Stimulated activated CD8-positive, alpha-beta memory T cell treated with anti-CD3 and anti-CD28 coated beads, Interleukin-7, amount 100 ng/mL, for 4 hours (primary cell): Measurements from ENCODE around the gene LYZL2.
"Not testable (repeated sequence)": the region's sequence is repeated elsewhere in the genome, so short reads cannot be mapped to it uniquely, and the experiment has no call there.

Experiments used
- DNase-seq, 2 donors: peaks; one replicate each; pipeline ENCODE4 v3.0.0-alpha.2; 2020; ENCODE audit warnings: low read depth in 2 of 2

Gene LYZL2

DNA sequence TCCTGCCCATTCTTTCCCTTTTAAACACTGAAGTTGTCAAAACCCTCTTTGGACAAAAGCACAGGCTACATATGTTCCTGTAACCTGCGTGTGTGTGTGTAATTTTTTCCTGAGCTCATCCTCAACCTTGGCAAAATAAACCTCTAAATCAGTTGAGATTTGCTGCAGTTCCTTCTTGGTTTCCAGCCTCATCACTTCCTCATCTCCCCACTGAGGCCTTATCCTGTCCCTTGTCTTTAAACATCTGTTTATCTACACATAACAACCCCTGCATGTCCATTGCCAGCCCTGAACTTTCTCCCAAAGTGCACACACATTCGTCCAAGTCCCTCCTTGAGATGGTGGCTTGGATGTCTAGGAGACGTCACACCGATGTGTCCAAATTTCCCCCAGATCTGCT, 35.5 kb downstream of the LYZL2 start:
- no peak for DNase-seq

DNA sequence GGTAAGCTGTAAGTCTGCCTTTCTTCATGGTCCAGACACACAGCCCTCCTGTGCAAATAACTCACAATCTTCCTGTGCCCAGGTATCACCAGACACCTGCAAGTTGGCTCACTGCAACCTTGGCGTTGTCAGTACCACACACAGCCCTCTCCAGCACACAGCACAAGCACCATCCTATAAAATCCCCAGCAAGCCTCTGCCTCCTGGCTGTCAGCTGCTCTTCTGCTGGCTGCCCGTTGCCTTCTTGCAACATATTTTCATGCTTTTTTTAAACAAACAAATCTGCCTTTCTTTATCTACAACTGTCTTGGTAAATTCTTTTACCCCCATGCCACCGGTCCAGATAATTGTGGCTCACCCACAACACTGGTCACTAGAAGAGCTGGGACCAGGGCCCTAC, 36.8 kb downstream of the LYZL2 start:
- not testable (repeated sequence) for DNase-seq

- peak in 1 of 2 donors; percentile 7 for DNase-seq
These were observed 38.3 kb downstream of the LYZL2 start for GRCh38 chr10:30591249-30591670.

- DNase-seq = no peak
These were observed 40.1 kb downstream of the LYZL2 start for GRCh38 chr10:30589441-30589840.

- no peak for DNase-seq
These were observed 42.0 kb downstream of the LYZL2 start for GRCh38 chr10:30587522-30588031.

GRCh38 chr10:30586828-30587227, 42.7 kb downstream of the LYZL2 start:
- no peak for DNase-seq

GRCh38 chr10:30583778-30584415, 45.7 kb downstream of the LYZL2 start:
- no peak for DNase-seq

DNA sequence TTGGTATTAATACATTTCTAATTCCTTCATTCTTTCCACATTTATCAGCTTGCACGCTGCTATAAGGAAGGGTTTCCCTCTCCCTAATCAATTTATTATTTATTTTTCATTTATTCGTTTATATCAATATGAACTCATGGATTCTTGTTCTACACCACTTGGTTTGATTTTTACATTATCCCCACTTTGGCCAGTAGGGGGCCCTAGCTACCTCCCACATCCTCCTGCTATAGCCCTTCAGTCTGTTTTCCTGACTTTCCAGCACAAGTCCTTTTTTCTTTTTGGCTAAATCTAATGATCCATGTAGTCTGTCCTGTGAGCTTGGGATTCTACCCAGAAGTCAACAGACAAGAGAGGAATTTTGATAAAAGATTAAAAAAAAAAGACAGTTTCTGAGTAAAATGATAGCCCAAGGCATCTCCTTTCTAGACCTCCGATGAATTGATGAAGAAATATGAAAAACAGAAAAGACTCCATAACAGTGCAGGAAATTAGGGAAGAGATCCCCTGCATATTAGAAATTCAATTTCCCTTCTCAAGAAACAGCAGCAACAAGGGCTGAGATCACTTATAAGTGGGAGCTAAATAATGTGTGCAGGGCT, 47.7 kb downstream of the LYZL2 start:
- DNase-seq = no peak

DNA sequence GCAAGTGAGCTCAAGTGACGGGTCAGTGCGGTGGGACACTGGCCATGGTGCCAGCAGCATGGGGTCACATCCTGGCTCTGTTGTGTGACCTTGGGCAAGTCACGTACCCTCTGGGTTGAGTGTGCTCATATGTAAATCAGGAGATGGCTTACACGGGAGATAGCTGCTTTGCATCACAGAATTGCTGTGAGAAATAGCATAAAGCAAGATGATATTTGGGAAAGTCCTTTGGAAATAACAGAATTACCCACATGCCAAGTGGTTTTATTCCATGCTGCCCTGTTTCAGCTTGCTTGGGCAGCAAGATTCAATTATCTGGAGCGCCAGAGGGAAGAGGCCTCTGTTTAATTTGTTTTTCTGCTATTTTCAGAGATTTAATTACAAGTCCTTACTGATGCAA, 48.9 kb downstream of the LYZL2 start:
- no peak for DNase-seq

DNA sequence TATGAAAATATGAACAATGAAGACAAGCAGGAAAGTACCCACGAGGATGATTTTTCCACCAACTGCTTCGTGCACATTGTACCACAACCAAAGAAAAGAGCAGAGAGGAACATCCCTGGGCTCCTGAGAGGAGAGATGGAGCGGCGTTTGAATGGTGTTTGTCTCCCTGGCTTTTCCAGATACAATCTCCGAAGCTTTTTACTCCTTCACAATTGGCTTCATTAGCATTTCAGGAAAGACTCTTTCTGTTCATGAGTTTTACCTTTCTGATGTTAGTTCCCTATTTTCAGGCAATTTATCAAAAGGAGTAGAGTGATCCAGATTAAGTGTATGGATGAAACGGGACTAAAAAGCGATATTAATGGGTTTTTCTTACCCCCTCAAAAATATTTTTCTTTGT, 49.3 kb downstream of the LYZL2 start:
- DNase-seq = no peak

GRCh38 chr10:30579574-30579973, 50.0 kb downstream of the LYZL2 start:
- DNase-seq = no peak

GRCh38 chr10:30577048-30577447, 52.5 kb downstream of the LYZL2 start:
- no peak for DNase-seq

DNA sequence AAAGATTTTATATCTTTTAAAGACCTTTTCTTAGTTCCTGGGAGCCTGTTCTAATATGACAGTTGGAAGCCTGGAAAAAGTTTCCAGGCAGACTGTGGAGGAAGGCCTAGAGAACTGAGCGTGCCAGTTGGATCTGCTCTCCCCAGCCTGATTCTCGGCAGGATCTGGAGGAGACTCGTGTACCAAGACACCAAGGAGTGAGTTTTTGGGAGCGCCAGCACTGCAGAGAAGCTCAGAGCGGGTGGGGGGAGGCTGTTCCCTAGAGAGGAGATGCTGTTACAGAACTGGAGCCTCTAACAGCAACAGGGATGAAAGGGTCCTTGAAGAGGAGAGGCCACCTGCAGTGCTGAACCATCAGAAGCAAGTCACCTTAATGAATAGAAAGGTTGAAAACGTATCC, 52.9 kb downstream of the LYZL2 start:
- no peak for DNase-seq

DNA sequence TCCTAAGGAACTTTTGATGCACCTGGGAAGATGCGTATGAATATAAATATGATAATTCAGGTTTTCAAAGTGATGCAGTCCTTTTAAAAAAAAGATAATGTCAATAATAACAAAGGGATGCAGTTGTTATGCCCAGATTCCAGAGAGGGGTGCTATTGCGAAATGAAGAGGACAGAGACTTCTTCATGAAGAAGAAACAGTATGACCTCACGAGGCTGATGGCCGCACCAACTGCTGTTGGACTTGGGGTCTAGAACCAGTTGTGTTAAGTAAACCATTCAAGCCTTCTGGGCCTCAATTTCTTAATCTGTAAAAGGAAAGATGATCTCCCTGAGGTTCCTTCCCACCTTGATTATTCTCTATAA, 55.1 kb downstream of the LYZL2 start:
- DNase-seq = no peak

- no peak for DNase-seq
These were observed 55.7 kb downstream of the LYZL2 start for GRCh38 chr10:30573721-30574431.

GRCh38 chr10:30565449-30565848, 64.1 kb downstream of the LYZL2 start:
- DNase-seq = no peak

GRCh38 chr10:30562787-30563186, 66.8 kb downstream of the LYZL2 start:
- no peak for DNase-seq
